GM19328 (cell line): Measurements from ENCODE around the gene PCNT.
"Not testable (repeated sequence)": the region's sequence is repeated elsewhere in the genome, so short reads cannot be mapped to it uniquely, and the experiment has no call there.

ENCODE experiments used
- ATAC-seq: cut with Tn5 transposase; IDR thresholded peaks from one replicate; pipeline ENCODE4 v1.9.1; 2021; ENCODE audit warnings: mild to moderate bottlenecking, moderate library complexity; ENCODE audit not compliant: unreplicated experiment

Gene PCNT

DNA sequence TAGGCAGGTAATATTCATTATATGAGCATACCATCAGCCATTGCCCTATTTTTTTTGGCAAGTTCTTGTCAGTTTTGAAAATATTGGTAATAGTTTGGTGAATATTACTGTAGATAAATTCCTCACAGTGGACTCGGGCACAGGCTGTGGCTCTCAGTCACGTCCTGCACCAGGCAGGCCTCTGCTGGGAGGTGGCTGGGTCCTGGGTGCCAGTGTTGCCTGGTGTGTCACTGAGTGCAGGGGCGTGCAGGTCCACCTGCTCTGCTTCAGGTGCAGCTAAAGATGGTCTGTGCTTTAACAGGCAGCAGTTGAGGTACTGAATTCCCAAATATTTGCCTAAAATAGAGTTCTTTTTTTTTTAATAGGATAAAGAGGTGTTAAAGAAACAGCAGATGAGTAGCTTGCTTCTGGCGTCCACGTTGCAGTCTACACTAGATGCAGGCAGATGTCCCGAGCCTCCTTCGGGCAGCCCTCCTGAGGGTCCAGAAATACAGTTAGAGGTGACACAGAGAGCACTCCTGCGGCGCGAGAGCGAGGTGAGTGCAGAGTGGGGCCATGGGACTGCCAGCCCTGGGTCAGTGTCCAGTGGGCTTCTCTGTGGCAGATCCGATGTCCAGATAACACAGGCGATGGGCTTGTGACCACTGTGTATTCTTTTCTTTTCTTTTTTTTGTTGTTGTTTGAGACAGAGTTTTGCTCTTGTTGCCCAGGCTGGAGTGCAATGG is 77.4 kb downstream of the PCNT start:
- ATAC-seq: no peak

DNA sequence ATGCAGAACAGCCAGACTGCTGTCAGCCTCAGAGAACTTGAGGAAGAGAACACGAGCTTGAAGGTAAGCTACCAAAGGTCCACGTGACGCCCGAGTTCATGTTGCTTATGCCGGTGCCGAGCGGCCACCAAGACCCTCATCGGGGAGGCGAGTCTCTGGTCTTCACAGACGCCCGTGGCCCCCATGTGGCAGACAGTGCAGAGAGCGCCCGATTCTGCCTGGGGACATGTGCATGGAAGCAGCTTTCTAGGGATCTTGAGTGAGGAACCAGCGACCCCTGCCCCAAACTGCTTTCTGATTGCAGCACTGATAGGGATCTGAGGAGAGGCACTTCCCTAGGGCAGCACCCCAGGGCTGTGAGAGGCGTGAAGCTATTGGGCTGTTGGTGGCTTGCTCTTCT is 78.5 kb downstream of the PCNT start:
- ATAC-seq: no peak

DNA sequence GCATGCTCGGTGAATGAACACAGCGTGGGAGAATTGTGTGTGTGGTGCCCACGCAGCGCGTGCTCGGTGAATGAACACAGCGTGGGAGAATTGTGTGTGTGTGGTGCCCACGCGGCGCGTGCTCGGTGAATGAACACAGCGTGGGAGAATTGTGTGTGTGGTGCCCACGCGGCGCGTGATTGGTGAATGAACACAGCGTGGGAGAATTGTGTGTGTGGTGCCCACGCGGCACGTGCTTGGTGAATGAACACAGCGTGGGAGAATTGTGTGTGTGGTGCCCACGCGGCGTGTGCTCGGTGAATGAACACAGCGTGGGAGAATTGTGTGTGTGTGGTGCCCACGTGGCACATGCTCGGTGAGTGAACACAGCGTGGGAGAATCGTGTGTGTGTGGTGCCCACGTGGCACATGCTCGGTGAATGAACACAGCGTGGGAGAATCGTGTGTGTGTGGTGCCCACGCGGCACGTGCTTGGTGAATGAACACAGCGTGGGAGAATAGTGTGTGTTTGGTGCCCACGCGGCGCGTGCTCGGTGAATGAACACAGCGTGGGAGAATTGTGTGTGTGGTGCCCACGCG is 79.4 kb downstream of the PCNT start:
- not testable (repeated sequence) for ATAC-seq

DNA sequence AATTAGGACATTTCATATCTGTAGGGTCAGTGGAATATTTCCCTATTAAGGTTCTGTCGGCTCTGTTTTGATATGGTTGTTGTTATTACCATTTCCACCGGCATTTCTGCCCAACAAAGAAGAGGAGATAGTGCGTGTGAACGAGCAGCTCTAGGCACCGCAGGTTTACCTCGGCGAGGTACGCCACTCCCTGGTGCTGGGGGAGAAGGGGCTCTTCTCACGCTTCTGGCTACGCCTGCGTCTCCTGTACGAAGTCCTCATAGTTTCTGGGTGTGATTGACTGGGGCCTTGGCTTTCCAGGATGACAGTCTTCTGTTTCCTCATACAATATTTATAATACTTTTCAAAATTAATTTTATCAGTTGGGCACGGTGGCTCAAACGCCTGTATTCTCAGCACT is 80.3 kb downstream of the PCNT start:
- no peak for ATAC-seq

DNA sequence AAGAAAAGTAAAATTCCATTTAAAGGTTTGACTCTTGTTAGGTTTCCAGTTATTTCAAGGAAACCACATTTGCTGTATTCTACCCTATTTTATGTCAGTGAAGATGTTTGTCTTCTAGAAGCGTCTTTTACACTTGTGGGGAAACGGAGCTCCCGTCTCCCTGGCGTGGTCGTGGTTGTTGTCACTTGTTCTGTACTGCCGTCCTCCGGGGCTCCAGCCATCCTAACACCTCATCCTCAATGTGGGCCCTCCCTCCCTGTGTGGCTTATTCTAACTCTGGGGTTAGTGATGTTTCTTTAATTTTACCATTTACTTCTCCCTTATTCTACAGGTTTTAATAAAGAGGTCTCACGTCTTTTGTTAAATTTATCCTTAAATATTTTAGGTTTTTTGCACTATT is 82.0 kb downstream of the PCNT start:
- ATAC-seq: no peak

DNA sequence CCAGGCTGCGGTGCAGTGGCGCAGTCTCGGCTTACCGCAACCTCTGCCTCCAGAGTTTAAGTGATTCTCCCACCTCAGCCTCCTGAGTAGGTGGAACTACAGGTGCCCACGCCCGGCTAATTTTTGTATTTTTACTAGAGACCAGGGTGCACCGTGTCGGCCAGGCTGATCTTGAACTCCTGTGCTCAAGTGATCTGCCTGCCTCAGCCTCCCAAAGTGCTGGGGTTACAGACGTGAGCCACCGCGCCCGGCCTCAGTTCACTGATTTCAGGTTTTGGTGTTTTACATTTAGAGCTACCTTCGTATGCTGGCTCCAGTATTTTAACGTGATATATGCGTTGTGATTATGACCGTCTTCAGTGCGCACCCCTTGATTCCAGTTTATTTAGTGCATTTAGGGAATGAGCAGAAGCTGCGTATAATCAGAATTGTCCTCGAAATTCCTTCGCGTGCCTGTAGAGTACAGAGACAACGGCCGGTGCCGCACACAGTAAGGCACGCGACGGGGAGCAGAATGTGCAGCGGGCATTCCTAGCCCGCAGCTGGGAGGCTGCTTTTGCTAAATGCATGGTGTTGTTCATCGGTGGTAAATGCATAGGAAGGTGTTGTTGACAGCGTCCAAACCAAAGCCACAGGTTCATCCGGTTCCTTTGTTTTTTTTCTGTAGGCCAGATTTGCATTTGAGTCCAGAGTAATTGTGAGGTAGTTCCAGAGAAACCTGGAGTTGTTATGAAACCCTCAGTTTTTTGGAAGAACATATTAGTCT is 85.9 kb downstream of the PCNT start:
- ATAC-seq: no peak

DNA sequence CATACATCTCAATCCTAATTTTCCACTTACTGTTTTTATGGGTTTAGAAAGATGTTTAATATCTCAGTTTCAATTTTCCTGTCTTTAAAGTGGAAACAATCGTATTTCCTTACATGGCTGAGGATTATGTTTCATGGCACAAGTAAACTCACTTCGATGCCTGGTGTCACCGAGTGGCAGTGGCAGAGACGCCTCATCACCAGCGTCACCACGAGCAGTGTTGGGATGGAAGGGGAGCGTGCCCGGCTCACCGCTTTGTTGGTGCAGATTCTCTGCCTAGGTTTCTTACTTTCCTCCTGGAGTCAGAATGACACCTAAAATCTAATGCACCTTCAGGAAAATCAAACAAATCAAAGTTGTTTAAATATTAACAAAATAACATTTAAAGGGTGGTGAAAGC is 86.6 kb downstream of the PCNT start:
- ATAC-seq: no peak

DNA sequence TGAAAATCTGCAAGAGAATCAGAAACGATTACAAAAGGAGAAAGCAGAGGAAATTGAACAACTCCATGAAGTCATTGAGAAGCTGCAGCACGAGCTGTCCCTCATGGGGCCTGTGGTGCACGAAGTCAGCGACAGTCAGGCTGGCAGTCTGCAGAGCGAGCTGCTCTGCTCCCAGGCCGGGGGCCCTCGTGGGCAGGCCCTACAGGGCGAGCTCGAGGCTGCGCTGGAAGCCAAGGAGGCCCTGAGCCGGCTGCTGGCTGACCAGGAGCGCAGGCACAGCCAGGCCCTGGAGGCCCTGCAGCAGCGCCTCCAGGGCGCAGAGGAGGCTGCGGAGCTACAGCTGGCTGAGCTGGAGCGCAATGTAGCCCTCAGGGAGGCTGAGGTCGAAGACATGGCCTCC is 87.3 kb downstream of the PCNT start:
- ATAC-seq: no peak

DNA sequence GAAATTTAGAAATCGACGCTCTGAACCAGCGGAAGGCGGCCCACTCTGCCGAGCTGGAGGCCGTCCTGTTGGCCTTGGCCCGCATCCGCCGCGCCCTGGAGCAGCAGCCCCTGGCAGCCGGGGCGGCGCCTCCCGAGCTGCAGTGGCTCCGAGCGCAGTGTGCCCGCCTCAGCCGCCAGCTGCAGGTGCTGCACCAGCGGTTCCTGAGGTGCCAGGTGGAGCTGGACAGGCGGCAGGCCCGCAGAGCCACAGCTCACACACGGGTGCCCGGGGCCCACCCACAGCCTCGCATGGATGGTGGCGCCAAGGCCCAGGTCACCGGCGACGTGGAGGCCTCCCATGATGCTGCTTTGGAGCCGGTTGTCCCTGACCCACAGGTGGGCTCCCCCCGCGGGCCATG is 87.7 kb downstream of the PCNT start:
- no peak for ATAC-seq

DNA sequence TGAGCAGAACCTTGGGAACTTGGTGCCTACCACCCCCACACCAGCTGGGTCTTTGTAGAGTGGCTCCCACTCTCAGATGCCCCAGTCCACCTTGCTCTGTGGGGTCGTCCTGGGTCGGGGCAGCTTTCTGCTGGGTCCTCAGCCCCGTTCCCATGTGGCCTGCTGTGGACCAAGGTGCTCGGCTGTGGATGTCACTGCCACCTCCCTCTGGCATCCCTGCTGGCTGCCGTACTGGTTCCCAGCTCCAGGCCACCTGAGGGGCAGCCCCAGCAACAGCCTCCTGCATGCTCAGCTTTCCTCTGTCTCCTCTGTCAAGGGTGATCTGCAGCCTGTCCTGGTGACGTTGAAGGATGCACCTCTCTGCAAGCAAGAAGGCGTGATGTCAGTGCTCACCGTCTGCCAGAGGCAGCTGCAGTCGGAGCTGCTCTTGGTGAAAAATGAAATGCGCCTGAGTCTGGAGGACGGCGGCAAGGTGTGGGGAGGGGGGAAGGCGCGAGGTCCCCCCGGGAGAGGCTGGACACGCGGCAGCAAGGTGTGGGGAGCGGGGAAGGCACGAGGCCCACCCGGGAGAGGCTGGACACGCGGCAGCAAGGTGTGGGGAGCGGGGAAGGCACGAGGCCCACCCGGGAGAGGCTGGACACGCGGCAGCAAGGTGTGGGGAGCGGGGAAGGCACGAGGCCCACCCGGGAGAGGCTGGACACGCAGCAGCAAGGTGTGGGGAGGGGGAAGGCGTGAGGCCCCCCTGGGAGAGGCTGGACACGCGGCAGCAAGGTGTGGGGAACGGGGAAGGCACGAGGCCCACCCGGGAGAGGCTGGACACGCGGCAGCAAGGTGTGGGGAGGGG is 88.8 kb downstream of the PCNT start:
- ATAC-seq: no peak

DNA sequence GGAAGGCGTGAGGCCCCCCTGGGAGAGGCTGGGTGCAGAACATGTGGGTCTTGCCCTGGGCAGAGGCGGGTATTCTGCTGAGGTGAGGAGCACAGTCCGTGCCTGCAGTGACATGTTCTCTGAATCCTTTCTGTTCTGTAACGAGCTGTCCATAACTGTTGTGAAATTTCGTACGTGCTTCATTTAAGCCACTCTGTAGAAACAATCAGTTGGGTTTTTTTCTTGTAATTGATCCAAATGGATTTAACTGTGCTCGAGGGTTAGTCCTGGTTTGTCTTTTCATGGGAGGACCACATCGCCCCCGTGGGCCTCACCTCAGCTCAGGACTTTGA is 89.4 kb downstream of the PCNT start:
- ATAC-seq: no peak

DNA sequence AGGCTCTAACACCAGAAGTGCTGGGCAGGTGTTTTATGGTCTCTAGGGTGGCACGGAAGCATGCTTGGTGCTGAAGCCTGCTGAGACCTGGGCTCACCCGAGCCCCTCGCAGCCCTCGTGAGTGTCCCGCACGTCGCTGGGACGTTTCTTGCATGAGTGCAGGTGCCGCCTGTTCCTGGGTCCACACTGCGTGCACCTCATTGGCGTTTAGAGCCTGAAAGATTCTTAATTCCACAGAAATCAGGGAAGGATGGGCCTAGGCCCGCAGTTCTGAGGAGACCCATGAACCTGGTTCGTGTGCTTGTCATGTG is 91.0 kb downstream of the PCNT start:
- ATAC-seq: no peak

DNA sequence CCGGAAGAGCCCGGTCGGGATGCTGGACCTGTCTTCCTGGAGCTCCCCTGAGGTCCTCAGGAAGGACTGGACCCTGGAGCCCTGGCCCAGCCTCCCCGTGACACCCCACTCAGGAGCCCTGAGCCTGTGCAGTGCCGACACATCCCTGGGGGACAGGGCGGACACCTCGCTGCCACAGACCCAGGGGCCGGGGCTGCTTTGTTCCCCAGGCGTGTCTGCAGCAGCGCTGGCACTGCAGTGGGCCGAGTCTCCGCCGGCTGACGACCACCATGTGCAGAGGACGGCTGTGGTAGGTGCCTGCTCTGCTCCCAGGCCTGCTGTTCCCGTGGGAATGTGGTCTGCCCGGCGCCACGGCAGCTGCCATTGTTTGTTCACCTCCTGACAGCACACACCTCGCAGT is 92.6 kb downstream of the PCNT start:
- no peak for ATAC-seq

DNA sequence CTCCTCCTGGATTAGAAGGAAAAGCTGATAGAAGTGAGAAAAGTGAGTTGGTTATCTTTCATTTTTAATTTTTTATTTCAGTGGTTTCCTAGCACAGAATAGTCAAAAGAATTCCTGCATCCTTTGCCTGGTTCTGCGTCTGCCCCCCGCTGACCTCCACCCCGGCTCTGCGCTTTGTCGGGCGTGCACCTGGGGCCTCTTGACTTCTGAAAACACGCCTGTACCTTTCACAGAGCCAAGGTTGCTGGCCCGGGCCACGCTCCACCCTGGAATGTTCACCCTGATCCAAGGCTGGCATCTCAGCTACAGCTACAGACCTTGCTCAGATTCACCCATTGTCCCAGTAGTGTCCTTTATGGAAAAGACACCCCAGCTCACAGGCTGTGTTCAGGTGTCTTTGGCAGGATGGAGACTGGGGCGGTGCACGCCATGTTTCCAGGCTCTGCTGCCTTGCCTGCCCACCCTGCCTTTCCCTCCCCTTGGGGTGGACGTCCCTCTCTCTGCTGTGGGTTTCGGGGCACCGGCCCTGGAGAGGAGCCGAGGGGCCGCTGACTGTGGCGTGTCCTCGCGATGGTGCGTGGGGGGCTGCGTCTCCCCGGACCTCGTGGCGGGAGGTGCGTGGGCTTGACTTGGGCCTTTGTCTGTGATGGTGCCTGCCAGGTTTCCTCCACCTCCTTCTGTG is 94.5 kb downstream of the PCNT start:
- ATAC-seq: no peak

DNA sequence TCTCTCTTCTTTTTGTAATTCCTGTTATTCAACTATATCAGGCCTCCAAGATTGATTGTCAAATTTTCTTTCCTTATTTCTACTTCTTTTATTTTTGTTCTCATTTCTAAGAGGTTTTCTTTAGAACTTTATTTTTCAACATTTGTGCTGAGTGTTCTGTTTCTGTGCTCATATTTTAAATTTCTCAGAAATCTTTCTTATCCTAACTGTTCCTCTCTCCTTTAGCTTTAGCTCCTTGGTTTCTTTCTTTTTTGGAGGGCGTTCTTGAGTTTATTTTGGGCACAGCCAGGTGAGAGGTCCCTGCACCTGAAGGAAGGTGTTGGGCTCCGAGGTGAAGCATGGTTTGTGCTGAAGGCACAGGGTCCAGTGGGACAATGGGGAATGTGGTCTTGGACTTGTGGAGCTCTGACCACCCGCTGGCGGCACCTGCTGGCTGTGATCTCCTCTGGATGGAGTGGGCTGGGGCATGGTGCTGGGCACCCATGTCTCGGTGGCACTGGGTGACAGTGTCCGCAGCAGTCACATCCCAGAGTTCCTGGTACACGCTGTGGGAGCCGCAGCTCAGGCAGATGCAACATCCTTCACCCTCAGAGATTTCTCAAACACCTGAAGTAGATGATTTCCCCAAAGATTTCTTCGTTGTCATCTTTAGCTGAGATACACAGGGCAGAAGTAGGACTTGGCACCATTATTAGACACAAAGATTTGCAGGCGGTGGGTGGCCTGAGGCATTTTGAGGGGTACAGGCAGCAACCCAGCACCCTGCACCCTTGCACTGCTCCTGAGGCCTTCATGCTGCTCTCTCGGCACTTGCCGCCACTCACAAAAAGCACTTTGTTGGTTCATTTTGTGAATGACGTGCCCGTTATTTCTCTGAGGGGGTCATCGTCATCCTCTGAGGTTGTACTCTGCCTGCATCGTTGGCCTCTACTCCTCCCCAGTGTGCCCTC is 96.6 kb downstream of the PCNT start:
- no peak for ATAC-seq

DNA sequence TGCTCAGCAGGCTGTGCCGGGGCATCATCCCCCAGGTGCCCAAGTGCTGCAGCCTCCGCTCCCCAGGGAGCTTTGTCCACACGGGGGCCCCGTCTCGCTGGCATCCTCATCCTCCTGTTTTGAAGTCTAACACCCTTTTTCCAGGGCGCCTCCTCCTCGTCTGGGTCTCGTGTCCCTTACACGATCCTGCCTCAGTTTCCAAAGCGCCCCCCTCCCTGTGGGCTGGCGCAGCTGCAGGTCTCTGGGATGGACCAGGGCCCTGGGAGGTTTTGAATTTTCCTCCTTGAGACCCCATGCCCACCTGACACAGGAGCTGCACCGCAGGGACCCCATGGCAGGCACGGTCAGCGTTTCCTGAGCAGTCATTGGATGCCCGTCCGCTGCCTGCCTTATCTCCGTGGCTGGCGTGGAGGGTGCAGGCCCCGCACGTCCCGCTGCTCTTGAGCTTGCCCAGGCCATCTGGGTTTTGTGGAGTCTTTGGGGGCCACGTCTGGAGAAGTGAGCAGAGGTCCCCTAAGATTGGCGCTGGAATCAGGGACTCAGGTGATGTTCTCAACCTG is 97.3 kb downstream of the PCNT start:
- no peak for ATAC-seq

DNA sequence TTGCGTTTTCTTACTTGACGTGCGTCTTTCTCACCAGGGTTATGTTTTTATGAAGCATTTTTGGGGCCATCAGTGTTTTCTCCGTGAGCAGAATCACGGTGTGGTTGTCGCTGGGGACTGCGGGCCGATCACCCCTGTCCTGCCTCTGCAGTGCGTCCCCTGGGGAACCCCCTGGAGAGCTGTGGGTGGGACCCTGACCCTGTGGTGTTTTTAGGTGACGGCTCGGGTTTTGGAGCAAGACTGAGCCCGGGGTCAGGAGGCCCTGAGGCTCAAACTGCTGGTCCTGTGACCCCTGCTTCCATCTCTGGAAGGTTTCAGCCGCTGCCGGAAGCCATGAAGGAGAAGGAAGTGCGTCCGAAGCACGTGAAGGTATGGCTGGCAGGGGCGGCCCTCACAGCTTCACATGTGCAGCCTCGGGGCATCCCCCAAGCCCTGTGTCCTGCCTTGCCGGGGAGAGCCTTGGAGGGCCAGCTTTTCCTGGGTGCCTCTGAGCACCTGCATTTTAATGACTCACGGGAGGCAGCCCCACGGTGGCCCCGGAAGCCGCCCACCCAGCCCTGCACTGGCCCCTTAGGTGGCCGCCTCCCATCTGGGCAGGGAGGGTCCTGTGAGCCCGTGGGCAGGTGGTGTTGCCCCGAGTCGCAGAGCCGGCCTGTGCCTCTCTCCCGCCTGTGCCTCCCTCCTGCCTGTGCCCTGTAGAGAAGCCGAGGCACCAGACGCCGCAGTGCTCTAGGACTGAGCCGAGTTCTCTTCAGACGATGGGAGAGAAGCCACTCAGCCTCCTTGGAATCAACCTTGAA is 98.0 kb downstream of the PCNT start:
- ATAC-seq: no peak

DNA sequence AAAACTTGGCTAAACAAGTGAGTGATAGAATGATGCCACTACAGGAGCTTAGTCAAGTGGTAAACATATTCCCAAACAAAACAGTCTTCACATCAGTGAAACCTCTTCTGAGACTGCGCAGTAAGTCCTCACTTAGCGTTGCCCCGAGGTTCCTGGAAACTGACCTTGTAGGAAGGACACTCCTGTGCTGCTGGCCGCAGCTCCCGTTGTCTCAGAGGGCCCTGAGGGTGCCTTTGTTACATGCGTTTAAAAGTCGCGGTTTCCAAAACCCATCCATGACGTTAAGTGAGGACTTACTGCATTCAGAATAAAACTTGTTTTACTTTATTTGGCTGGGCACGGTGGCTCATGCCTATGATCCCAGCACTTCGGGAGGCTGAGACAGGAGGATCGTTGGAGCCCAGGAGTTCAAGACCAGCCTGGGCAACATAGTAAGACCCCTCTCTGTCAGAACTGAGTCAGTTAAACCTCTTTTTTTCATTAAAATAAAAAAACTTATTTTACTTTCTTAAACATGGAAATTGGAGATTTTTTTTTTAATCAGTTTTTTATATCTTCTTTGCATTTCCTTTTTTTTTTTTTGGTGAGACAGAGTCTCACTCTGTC is 98.8 kb downstream of the PCNT start:
- ATAC-seq: no peak
